Tibial nerve (tissue), 4 donors: ENCODE measurements around the gene PWWP2B.

Experiments
- EP300 ChIP-seq, 2 donors: sonication (generic); formaldehyde crosslinking; IDR thresholded peaks; one replicate each; pipeline ENCODE4 v1.6.1; 2017; ENCODE audit warnings: antibody characterized with exemption in 2 of 2, mild to moderate bottlenecking in 1 of 2
- POLR2A ChIP-seq, 2 donors: fragments of 450-650 bp; IDR thresholded peaks; one replicate each; pipeline ENCODE4 v1.6.1; 2017; ENCODE audit warnings: antibody characterized with exemption in 2 of 2, mild to moderate bottlenecking in 2 of 2, moderate library complexity in 2 of 2
- TF ChIP-seq, protein P1 (sequence below), 5 experiments: fragments of 200-600 bp in 3 of 5; fragments of 450-650 bp in 2 of 5; sonication (generic) in 3 of 5; IDR thresholded peaks; one replicate each; pipeline ENCODE4 v1.5.1; 2016 to 2019; ENCODE audit warnings: antibody characterized with exemption in 5 of 5, mild to moderate bottlenecking in 3 of 5, moderate library complexity in 2 of 5

DNA sequence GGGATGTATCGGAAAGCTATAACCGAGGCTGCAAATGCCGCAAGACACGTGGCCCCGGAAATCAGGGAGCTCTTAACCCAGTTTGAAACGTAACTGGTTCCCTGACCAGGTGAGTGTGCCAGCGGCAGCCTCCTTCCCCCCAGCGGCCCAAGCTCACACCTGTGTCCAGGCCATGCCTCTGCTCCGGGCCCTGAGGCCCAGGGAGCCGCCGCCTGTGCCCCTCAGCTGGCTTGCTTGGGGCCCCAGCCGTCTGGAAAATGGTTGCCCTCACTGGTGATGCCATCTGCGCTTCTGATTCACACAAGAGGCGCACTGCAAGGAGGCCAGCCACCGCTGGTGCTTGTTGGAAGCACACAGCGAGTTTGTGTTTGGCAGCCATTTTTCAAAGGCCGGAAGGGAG is 9.2 kb downstream of the PWWP2B start:
- TF ChIP-seq, protein P1, sequence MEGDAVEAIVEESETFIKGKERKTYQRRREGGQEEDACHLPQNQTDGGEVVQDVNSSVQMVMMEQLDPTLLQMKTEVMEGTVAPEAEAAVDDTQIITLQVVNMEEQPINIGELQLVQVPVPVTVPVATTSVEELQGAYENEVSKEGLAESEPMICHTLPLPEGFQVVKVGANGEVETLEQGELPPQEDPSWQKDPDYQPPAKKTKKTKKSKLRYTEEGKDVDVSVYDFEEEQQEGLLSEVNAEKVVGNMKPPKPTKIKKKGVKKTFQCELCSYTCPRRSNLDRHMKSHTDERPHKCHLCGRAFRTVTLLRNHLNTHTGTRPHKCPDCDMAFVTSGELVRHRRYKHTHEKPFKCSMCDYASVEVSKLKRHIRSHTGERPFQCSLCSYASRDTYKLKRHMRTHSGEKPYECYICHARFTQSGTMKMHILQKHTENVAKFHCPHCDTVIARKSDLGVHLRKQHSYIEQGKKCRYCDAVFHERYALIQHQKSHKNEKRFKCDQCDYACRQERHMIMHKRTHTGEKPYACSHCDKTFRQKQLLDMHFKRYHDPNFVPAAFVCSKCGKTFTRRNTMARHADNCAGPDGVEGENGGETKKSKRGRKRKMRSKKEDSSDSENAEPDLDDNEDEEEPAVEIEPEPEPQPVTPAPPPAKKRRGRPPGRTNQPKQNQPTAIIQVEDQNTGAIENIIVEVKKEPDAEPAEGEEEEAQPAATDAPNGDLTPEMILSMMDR (IDR thresholded peaks at IDR 0.05): no peak
- no peak for TF ChIP-seq POLR2A (IDR thresholded peaks at IDR 0.05)
- TF ChIP-seq EP300 (IDR thresholded peaks at IDR 0.05): no peak
